DND-41 (cell line): ENCODE data around the gene SPANXD.

Source experiments
- ATAC-seq: fragments of 200-7000 bp; cut with Tn5 transposase; 3 replicates; pipeline ENCODE4 v1.9.1; 2021; ENCODE audit warnings: low read depth; ENCODE audit not compliant: insufficient read depth
- DNase-seq: peaks from one replicate; pipeline ENCODE4 v3.0.0-alpha.2; 2020
- H2AFZ ChIP-seq: 2 replicates; pipeline ENCODE4 v1.6.0; 2012; ENCODE audit warnings: low read depth, low read length
- H3K27ac ChIP-seq: 2 replicates; pipeline ENCODE4 v1.5.1; 2012; ENCODE audit warnings: low read length, inconsistent platforms
- H3K27me3 ChIP-seq: fragments of 200-600 bp; sonication (generic); 2 replicates; pipeline ENCODE4 v1.6.0; 2012; ENCODE audit warnings: low read length, mild to moderate bottlenecking, inconsistent platforms; ENCODE audit not compliant: insufficient read depth, poor library complexity
- H3K36me3 ChIP-seq: 2 replicates; pipeline ENCODE4 v1.5.1; 2012; ENCODE audit warnings: low read length, inconsistent platforms; ENCODE audit not compliant: insufficient read depth
- H3K4me1 ChIP-seq: 2 replicates; pipeline ENCODE4 v1.5.1; 2012; ENCODE audit warnings: mild to moderate bottlenecking, low read length; ENCODE audit not compliant: insufficient read depth
- H3K4me2 ChIP-seq: 2 replicates; pipeline ENCODE4 v1.6.0; 2012; ENCODE audit warnings: mild to moderate bottlenecking, moderate library complexity, low read length, inconsistent platforms; ENCODE audit not compliant: insufficient read depth
- H3K4me3 ChIP-seq, 2 experiments: fragments of 200-600 bp in 1 of 2; shearing (Covaris generic) in 1 of 2; 2 replicates each; pipeline ENCODE4 v1.5.1; 2012 to 2016; ENCODE audit warnings: inconsistent platforms in 2 of 2, low read length in 2 of 2, mild to moderate bottlenecking in 2 of 2, low read depth in 1 of 2, moderate library complexity in 1 of 2
- H3K79me2 ChIP-seq: 2 replicates; pipeline ENCODE4 v1.6.0; 2012; ENCODE audit warnings: low read length, inconsistent platforms; ENCODE audit not compliant: insufficient read depth
- H3K9ac ChIP-seq: 2 replicates; pipeline ENCODE4 v1.6.0; 2012; ENCODE audit warnings: low read depth, mild to moderate bottlenecking, inconsistent platforms, low read length, moderate library complexity
- H3K9me3 ChIP-seq: 2 replicates; pipeline ENCODE4 v1.5.1; 2012; ENCODE audit warnings: low read length, moderate library complexity, mild to moderate bottlenecking, inconsistent platforms; ENCODE audit not compliant: insufficient read depth, severe bottlenecking
- H4K20me1 ChIP-seq: 2 replicates; pipeline ENCODE4 v1.6.0; 2012; ENCODE audit warnings: low read length; ENCODE audit not compliant: insufficient read depth
- CTCF ChIP-seq: IDR thresholded peaks from 2 replicates; pipeline ENCODE4 v1.5.1; 2012; ENCODE audit warnings: borderline replicate concordance, low read length, moderate library complexity, mild to moderate bottlenecking; ENCODE audit not compliant: poor library complexity, severe bottlenecking; ENCODE audit errors: extremely low read depth
- EZH2 ChIP-seq: IDR thresholded peaks from 3 replicates; pipeline ENCODE4 v1.6.1; 2012; ENCODE audit warnings: borderline replicate concordance, low read depth, mild to moderate bottlenecking, moderate library complexity, low read length, inconsistent platforms; ENCODE audit not compliant: severe bottlenecking

SPANXD gene

DNA sequence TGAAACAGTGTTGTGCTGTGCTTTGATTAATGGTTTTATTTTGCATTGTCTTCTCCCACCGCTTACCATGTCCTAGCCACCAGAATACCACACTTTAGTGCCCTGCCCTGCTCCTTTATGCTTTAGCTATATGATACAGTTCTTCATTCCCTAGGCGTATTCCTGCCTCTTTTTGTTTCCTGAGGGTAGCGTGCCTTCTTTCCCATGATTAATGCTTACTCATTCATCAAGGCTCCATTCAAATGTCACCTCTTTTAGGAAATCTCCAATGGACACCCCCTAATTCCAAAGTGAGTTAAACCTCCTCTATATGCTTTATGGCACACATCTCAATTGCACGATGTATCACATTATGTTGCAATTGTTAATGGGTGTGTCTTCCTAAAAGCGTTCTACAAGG is 46.3 kb downstream of the SPANXD start:
- no peaks in the 10 kb centered on the region for H3K36me3 ChIP-seq
- no peak overlapping the region for H3K4me2 ChIP-seq
- no peaks in the 10 kb centered on the region for H3K9me3 ChIP-seq
- H3K27me3 ChIP-seq, result no peaks in the 10 kb centered on the region
- H3K9ac ChIP-seq, result no peak overlapping the region
- ATAC-seq (no peak), DNase-seq (no peak)
- no peaks in the 10 kb centered on the region for H4K20me1 ChIP-seq
- no peak overlapping the region for H3K27ac ChIP-seq
- no peak overlapping the region for H3K4me3 ChIP-seq
- no peak overlapping the region for H2AFZ ChIP-seq
- no peak for TF ChIP-seq EZH2
- no peak for TF ChIP-seq CTCF
- H3K4me1 ChIP-seq, result no peaks in the 10 kb centered on the region
- no peaks in the 10 kb centered on the region for H3K79me2 ChIP-seq
